IMR-90 (cell line): ENCODE data around the gene PALLD. TPM values are rescaled to one million over a fixed set of nuclear protein-coding genes. Genes with fewer than 3 reads are reported as not detected.

ENCODE experiments used
- ATAC-seq: fragments of 200-7000 bp; cut with Tn5 transposase; 2 replicates; pipeline ENCODE4 v1.9.1; 2020; ENCODE audit warnings: low read depth, mild to moderate bottlenecking, moderate library complexity
- BruUV-seq: library from RNA; stranded (reverse); fragments of 400-500 nt; replicated peaks from 2 replicates; lab custom pipeline; 2021; lab: Mats Ljungman, UMichigan
- CTCF ChIA-PET: fragments of 300-600 bp; formaldehyde crosslinking; extraction: SDS; loops from one replicate; lab custom pipeline; 2021; ENCODE audit warnings: antibody characterized with exemption; lab: Yijun Ruan, JAX
- POLR2A ChIA-PET: fragments of 300-600 bp; sonication (Branson Sonifier 250); formaldehyde crosslinking; loops from one replicate; lab custom pipeline; 2022; ENCODE audit warnings: antibody characterized with exemption; ENCODE audit not compliant: unreplicated experiment; lab: Charles Lee
- DNase-seq: peaks from one replicate; pipeline ENCODE4 v3.0.0; 2013
- H2AFZ ChIP-seq: replicated peaks from 2 replicates; pipeline ENCODE3; 2013; ENCODE audit warnings: low read length, mild to moderate bottlenecking; ENCODE audit not compliant: poor library complexity
- H2AK5ac ChIP-seq: 2 replicates; pipeline ENCODE4 v1.6.1; 2013; ENCODE audit warnings: low read depth, low read length, inconsistent platforms
- H2AK9ac ChIP-seq: replicated peaks from 2 replicates; pipeline ENCODE3; 2013; ENCODE audit warnings: mild to moderate bottlenecking, low read depth, low read length, moderate library complexity; ENCODE audit not compliant: poor library complexity
- H2BK120ac ChIP-seq: 2 replicates; pipeline ENCODE4 v1.6.1; 2013; ENCODE audit warnings: low read depth, low read length, inconsistent platforms
- H2BK15ac ChIP-seq: 3 replicates; pipeline ENCODE4 v1.6.1; 2013; ENCODE audit warnings: low read depth, low read length, inconsistent platforms
- H2BK20ac ChIP-seq: 2 replicates; pipeline ENCODE4 v1.6.1; 2013; ENCODE audit warnings: low read depth, mild to moderate bottlenecking, inconsistent platforms, low read length, moderate library complexity
- H2BK5ac ChIP-seq: 2 replicates; pipeline ENCODE4 v1.6.1; 2013; ENCODE audit warnings: mild to moderate bottlenecking, low read depth, low read length, inconsistent platforms; ENCODE audit not compliant: poor library complexity, severe bottlenecking
- H3K14ac ChIP-seq: replicated peaks from 2 replicates; pipeline ENCODE4 v1.6.1; 2013; ENCODE audit warnings: low read depth, low read length, inconsistent platforms
- H3K18ac ChIP-seq: 2 replicates; pipeline ENCODE4 v1.6.1; 2013; ENCODE audit warnings: low read depth, low read length, control low read depth
- H3K23ac ChIP-seq: 2 replicates; pipeline ENCODE4 v1.6.1; 2013; ENCODE audit warnings: low read depth, low read length, inconsistent platforms
- H3K27ac ChIP-seq: 2 replicates; pipeline ENCODE4 v1.5.1; 2013; ENCODE audit warnings: mild to moderate bottlenecking, control low read depth, low read length; ENCODE audit not compliant: insufficient read depth
- H3K27me3 ChIP-seq: 2 replicates; pipeline ENCODE4 v1.6.1; 2013; ENCODE audit warnings: low read length; ENCODE audit not compliant: control insufficient read depth, insufficient read depth
- H3K36me3 ChIP-seq: 2 replicates; pipeline ENCODE4 v1.6.1; 2013; ENCODE audit warnings: low read length, mixed read lengths; ENCODE audit not compliant: control insufficient read depth, insufficient read depth
- H3K4ac ChIP-seq: 2 replicates; pipeline ENCODE4 v1.6.1; 2013; ENCODE audit warnings: low read depth, low read length, inconsistent platforms
- H3K4me1 ChIP-seq: 2 replicates; pipeline ENCODE4 v1.6.1; 2013; ENCODE audit warnings: low read length, mixed read lengths; ENCODE audit not compliant: control insufficient read depth, insufficient read depth
- H3K4me2 ChIP-seq: 2 replicates; pipeline ENCODE4 v1.6.1; 2013; ENCODE audit warnings: low read depth, mild to moderate bottlenecking, control low read depth, low read length, moderate library complexity
- H3K4me3 ChIP-seq: 2 replicates; pipeline ENCODE4 v1.5.1; 2013; ENCODE audit warnings: low read depth, mild to moderate bottlenecking, control low read depth, low read length, moderate library complexity; ENCODE audit not compliant: insufficient read depth
- H3K56ac ChIP-seq: 2 replicates; pipeline ENCODE4 v1.6.1; 2013; ENCODE audit warnings: low read length, inconsistent platforms; ENCODE audit not compliant: insufficient read depth; ENCODE audit errors: extremely low read depth
- H3K79me1 ChIP-seq, 2 experiments: 2 replicates each; pipeline ENCODE4 v1.6.1; 2013; ENCODE audit warnings: low read length in 2 of 2, inconsistent platforms in 1 of 2, low read depth in 1 of 2
- H3K9ac ChIP-seq: 2 replicates; pipeline ENCODE4 v1.6.1; 2013; ENCODE audit warnings: low read depth, low read length, control low read depth
- H3K9me1 ChIP-seq: 2 replicates; pipeline ENCODE4 v1.6.1; 2013; ENCODE audit warnings: low read length, inconsistent platforms; ENCODE audit not compliant: insufficient read depth
- H3K9me3 ChIP-seq: 2 replicates; pipeline ENCODE4 v1.6.1; 2013; ENCODE audit warnings: low read length; ENCODE audit not compliant: control insufficient read depth, insufficient read depth
- H4K20me1 ChIP-seq: 2 replicates; pipeline ENCODE4 v1.6.1; 2013; ENCODE audit warnings: low read length, inconsistent platforms; ENCODE audit not compliant: insufficient read depth
- H4K5ac ChIP-seq: 2 replicates; pipeline ENCODE4 v1.6.1; 2013; ENCODE audit warnings: mild to moderate bottlenecking, low read depth, low read length, control low read depth
- H4K8ac ChIP-seq, 2 experiments: 2 replicates each; pipeline ENCODE4 v1.6.1; 2013; ENCODE audit warnings: low read depth in 2 of 2, low read length in 2 of 2, control low read depth in 1 of 2, inconsistent platforms in 1 of 2
- H4K91ac ChIP-seq: 2 replicates; pipeline ENCODE4 v1.6.1; 2013; ENCODE audit warnings: low read depth, low read length, inconsistent platforms; ENCODE audit not compliant: insufficient read depth
- MAZ ChIP-seq: IDR thresholded peaks from 2 replicates; pipeline ENCODE4 v1.6.1; 2012; ENCODE audit warnings: low read depth, mild to moderate bottlenecking, low read length, improper control_type of control experiment, moderate library complexity, borderline replicate concordance
- NFE2L2 ChIP-seq: fragments of 150-350 bp; IDR thresholded peaks from 2 replicates; pipeline ENCODE4 v1.6.1; 2016; ENCODE audit warnings: low read depth, mild to moderate bottlenecking, low read length
- POLR2A ChIP-seq: IDR thresholded peaks from 2 replicates; pipeline ENCODE4 v1.6.1; 2012; ENCODE audit warnings: mild to moderate bottlenecking, low read depth, low read length
- RFX5 ChIP-seq: IDR thresholded peaks from 2 replicates; pipeline ENCODE4 v1.8.0; 2012; ENCODE audit warnings: low read depth, mild to moderate bottlenecking, low read length, moderate library complexity
- SMC3 ChIP-seq: fragments of 150-350 bp; IDR thresholded peaks from 2 replicates; pipeline ENCODE4 v1.6.1; 2016; ENCODE audit warnings: low read depth, mild to moderate bottlenecking, antibody characterized with exemption, low read length, moderate library complexity
- WGBS, 2 experiments: methylation state at CpG; one replicate each; pipeline versions ENCODE4 v1.1.5 to v1.1.7; 2013; ENCODE audit warnings: missing lambda C conversion rate in 2 of 2; ENCODE audit not compliant: insufficient read length in 1 of 2; ENCODE audit errors: extremely low coverage in 2 of 2; 5-methylcytosine and 5-hydroxymethylcytosine counted together
- dilution Hi-C: fragments of 300-500 bp; cut with HindIII; formaldehyde crosslinking; loops from one replicate; pipeline ENCODE4 v1.14.3; 2018; ENCODE audit warnings: low sequenced_read_pairs; ENCODE audit not compliant: unreplicated experiment
- in situ Hi-C: fragments of 300-500 bp; cut with MboI; formaldehyde crosslinking; loops from 3 replicates; pipeline ENCODE4 v1.14.3; 2019; ENCODE audit warnings: low sequenced_read_pairs, inconsistent platforms, mixed read lengths
- intact Hi-C: fragments of 100-400 bp; cut with micrococcal nuclease; formaldehyde crosslinking; loops from 2 replicates; pipeline ENCODE4 v1.10.0; 2022
- polyA plus RNA-seq, 3 experiments: library from polyadenylated mRNA; depleted of rRNA; stranded (reverse); fragments of >200 nt; gene quantifications; 2 replicates each; pipeline ENCODE4 v1.2.3, GENCODE V29; 2012; ENCODE audit warnings: low replicate concordance in 1 of 3
- total RNA-seq: library from RNA; depleted of rRNA; stranded (reverse); fragments of >200 nt; gene quantifications from 2 replicates; pipeline ENCODE4 v1.2.3, GENCODE V29; 2012

PALLD gene
- total and polyA plus RNA-seq, 2 of the 4 experiments (the other 2 are of a cell fraction): 91.0 to 91.9 TPM

GRCh38 chr4:168712316-168712890 is 215.6 kb downstream of the PALLD start:
- no peak overlapping the region for H2BK5ac ChIP-seq
- H3K4me3 ChIP-seq: no peak overlapping the region
- DNase-seq (no peak), ATAC-seq (no peak)
- no peak overlapping the region for H2BK15ac ChIP-seq
- no peak overlapping the region for H3K9ac ChIP-seq
- H3K27ac ChIP-seq: no peak overlapping the region
- ChIA-PET POLR2A (interaction anchor here (0.5 kb wide), 1 partner anchor 126 kb away, joined by 22 read pairs; no protein-coding TSS in a partner anchor), CTCF (interaction anchor here (0.7 to 1.0 kb wide), 2 partner anchors 78 to 211 kb away, joined by 3 to 4 read pairs; no protein-coding TSS in a partner anchor)
- no peak overlapping the region for H2AK9ac ChIP-seq
- BruUV-seq: no TSS peak
- no peak overlapping the region for H3K14ac ChIP-seq
- intact Hi-C loops: loop anchor here (5.0 kb wide), 2 partner anchors 135 to 190 kb away; no protein-coding TSS in a partner anchor
- H3K56ac ChIP-seq: no peak overlapping the region
- no peak overlapping the region for H3K4me2 ChIP-seq
- no peaks in the 10 kb centered on the region for H3K27me3 ChIP-seq
- peak overlapping the region; percentile 51; the same call in 1 of the 2 replicates for H4K5ac ChIP-seq
- no peaks in the 10 kb centered on the region for H3K9me3 ChIP-seq
- peaks cover 7% of the 10 kb centered on the region for H3K4me1 ChIP-seq
- H3K4ac ChIP-seq: no peak overlapping the region
- 0 out of 2 replicates have a peak, but pooled peaks cover under 1% of the 10 kb centered on the region for H3K9me1 ChIP-seq
- H3K79me1 ChIP-seq: no peaks in the 10 kb centered on the region
- no peaks in the 10 kb centered on the region; the same call in 1 of the 2 replicates for H3K36me3 ChIP-seq
- H3K18ac ChIP-seq: no peak overlapping the region
- H2AFZ ChIP-seq: no peak overlapping the region
- H4K91ac ChIP-seq: no peak overlapping the region
- H2BK120ac ChIP-seq: no peak overlapping the region
- no peak overlapping the region for H3K23ac ChIP-seq
- no peak overlapping the region for H2AK5ac ChIP-seq
- TF ChIP-seq POLR2A (no peak), NFE2L2 (no peak), RFX5 (no peak), SMC3 (no peak), MAZ (no peak)
- in situ Hi-C loops: loop anchor here (5.0 kb wide), 1 partner anchor 205 kb away; no protein-coding TSS in a partner anchor
- no peak overlapping the region for H4K8ac ChIP-seq
- no CpG with 5 or more reads among the region's 4 CpGs for WGBS, 2 experiments
- H4K20me1 ChIP-seq: no peaks in the 10 kb centered on the region
- dilution Hi-C loops: no loop called here
- H2BK20ac ChIP-seq: peak overlapping the region; percentile 37; the same call in 1 of the 2 replicates
